ENCODE results near the gene MAP3K13.
"Not testable (repeated sequence)": the region's sequence is repeated elsewhere in the genome, so short reads cannot be mapped to it uniquely, and the experiment has no call there.

The MAP3K13 gene

DNA sequence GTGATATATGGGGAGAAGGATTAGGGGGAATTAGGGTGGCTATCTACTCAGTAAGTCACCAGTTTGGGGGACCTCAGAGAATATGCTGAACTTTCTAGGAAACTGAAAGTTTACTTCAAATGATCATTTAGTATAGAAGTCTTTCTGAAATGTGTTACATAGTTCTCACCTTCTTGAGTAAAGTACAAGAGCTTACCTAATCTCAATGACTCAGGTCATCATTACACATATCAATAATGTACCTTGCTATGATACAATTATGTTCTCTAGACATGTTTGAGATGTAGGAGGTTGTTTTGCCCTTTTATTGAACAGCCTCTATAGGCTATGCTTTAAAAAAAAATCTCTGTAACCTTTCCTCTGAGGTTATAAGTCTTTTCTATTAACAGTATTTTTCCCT lies 85.2 kb downstream of the MAP3K13 start:
- DNase-seq (ENCODE audit: low spot score): no peak

DNA sequence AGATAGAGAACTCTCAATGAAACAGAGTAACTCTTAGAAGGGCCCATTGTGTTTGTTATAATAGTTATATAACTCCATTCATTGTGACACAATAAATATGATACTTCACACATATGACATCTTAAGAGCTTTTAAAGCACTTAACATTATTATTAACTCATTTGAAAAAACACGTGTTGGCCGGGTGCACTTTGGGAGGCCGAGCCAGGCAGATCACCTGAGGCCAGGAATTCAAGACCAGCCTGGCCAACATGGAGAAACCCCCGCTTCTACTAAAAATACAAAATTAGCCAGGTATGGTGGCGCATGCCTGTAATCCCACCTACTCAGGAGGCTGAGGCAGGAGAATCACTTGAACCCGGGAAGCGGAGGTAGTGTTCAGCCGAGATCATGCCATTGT lies 88.5 kb downstream of the MAP3K13 start:
- DNase-seq (ENCODE audit: low spot score): not testable (repeated sequence)

DNA sequence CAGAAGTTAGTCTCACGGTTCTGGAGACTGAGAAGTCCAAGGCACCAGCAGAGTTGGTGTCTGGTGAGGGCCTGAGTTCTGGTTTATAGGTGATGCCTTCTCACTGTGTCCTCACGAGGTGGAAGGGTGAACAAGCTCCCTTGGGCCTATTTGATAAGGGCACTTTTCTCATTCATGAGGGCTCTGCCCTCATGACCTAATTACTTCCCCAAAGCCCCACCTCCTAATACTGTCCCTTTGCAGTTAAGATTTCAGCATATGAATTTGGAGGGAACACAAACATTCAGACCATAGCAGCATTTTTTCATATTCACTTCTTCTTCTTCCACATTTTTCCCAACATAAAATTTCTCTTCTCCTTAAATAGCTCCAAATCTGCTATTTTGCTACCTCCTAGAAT lies 94.4 kb downstream of the MAP3K13 start:
- no peak for DNase-seq (ENCODE audit: low spot score)

DNA sequence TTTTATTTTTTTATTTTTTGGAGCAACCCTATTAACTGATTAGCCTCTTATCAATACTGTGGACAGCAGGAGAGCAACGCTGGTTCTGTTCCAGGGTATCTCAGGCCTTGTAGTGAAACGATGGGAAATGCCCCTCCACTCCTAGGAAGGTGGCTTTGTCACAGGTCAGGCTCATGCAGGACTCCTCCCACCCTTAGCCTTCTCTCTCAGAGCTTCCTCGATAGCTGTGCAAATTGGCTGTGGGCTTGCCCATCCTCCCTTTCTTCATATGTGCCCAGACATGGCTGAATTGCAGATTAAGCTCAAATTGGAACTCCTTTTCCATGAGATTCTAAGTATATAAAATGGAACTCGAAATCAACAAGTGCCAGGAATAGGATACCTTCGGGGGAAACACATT lies 97.4 kb downstream of the MAP3K13 start:
- DNase-seq (ENCODE audit: low spot score): no peak

DNA sequence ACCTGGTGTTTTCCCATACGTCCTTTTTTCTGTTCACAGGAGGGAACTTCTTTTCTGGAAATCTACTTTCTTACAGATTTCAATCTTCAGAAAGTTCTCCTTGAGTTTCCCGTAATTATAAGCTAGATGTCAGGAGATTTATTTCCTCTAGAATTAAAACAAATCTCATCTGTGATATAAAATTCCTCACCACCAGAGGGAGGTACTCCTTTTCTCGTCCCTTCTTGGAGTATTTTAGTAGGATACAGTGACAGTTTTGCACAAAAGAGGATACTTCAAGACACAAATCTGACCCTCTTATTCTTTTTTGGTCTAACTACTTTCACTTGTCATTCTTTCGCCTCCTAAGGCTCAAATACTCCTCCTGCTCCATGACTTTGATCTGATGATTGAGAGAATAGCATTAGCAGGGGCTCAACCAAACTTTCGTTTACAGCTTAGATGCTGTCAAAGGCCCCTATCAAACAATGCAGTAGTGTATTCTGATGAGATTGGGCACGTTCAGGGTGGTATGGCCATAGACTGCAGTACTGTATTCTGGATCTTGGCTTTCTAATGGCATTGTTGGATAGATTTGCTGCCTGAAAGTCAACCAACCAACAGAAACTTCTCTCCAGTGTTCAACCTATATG lies 97.9 kb downstream of the MAP3K13 start:
- DNase-seq (ENCODE audit: low spot score): peak; percentile 9

DNA sequence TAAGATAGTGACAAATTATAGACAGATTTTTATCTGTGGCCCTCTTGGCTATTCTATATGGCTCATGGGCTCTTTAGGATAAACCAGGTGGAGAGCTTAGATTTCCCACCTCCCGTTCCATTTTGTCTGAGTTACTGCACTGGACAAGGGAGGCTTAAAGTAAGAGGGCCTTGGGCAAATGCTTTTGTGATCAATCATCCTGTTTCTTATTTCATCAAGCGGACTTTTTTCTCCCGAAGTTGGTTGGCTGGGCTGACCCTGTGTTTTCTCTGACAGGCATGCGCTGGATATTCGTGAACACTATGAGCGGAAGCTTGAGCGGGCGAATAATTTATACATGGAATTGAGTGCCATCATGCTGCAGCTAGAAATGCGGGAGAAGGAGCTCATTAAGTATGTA lies 102.5 kb downstream of the MAP3K13 start:
- DNase-seq (ENCODE audit: low spot score): no peak

DNA sequence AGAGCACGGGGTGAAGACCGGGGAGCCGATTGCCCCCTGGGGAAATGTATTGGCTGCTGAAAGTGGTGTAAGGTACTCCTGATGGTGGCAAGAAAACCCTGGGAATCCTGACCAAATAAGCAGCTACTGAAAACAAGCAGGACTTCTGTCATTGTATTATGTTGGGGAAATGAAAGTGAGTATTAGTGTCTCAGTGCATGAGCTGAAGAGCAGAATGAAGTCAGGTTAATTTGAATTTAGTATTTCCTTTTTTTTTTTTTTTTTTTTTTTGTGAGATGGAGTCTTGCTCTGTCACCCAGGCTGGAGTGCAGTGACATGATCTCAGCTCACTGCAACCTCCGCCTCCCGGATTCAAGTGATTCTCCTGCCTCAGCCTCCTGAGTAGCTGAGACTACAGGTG lies 103.2 kb downstream of the MAP3K13 start:
- not testable (repeated sequence) for DNase-seq (ENCODE audit: low spot score)

DNA sequence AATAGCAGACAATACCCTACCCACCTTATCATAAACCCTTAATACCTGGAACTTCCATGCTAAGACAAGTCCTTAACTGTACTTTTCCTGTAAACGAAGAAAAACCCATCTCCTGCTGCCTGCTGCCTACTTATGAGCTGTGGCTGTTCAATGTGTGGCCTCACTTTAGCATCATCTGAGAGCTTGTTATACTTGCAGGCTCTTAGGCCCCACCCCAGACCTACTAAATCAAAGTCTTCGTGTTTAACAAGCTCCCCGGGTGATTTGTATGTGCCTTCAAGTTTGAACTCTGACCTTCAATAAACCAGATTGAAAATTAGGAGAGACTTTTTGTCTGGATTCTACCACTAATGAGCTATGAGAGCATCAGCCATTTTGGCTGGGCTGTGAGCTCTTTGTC lies 106.6 kb downstream of the MAP3K13 start:
- no peak for DNase-seq (ENCODE audit: low spot score)

DNA sequence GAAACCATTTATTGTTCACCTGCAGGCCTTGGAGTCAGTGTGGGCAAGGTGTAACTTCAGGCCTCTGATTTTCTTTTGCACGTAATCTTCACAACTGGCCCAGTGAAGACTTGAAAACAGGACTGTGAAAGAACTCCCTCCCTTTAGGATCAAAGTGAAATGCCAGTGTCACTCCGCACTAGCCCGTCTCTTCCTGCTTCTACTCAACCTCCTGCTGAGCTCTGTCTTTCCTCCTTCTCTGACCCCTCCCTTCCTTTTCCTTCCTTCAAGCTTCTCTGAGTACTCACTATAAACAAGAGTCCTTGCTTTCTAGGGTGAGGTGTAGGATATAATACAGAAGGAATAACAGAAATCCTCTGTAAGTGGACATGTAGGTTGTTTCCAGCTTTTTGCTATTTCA lies 107.4 kb downstream of the MAP3K13 start:
- DNase-seq (ENCODE audit: low spot score): no peak

DNA sequence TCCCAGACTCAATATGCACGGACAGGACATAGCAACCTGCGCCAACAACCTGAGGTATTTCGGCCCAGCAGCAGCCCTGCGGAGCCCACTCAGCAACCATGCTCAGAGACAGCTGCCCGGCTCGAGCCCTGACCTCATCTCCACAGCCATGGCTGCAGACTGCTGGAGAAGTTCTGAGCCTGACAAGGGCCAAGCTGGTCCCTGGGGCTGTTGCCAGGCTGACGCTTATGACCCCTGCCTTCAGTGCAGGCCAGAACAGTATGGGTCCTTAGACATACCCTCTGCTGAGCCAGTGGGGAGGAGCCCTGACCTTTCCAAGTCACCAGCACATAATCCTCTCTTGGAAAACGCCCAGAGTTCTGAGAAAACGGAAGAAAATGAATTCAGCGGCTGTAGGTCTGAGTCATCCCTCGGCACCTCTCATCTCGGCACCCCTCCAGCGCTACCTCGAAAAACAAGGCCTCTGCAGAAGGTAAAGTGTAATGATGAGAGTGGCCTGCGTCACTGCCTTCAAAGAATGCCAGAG lies 110.4 kb downstream of the MAP3K13 start:
- DNase-seq (ENCODE audit: low spot score): no peak

DNA sequence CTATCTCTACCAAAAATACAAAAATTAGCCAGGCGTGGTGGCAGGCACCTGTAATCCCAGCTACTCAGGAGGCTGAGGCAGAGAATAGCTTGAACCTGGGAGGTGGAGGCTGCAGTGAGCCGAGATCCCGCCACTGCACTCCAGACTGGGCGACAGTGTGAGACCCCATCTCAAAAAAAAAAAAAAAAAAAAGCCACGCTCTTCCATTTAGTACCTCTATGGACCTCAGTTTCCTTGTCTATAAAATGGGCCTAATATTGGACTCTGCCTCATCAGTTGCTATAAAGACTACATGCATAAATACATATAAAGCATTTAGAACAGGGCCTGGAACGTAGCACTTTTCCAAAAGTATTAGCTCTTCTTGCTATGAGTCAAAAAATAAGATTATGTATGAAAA lies 112.0 kb downstream of the MAP3K13 start:
- not testable (repeated sequence) for DNase-seq (ENCODE audit: low spot score)

DNA sequence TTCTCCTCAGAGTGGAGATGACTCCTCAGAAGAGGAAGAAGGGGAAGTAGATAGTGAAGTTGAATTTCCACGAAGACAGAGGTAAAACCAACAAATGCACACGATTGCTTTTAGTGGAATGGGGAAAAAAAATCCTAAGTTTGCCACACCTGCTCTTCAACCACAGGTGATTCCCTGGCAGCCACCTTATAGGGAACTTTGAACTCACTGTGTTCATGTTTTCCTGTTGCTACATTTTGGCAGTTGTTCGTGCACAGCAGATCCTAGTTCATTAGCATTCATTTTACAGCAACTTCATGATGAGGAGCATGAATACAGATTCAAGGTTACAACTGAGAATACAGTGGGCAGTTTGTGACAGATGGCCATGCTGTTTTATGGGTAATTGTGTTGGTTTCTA lies 114.4 kb downstream of the MAP3K13 start:
- DNase-seq (ENCODE audit: low spot score): no peak

DNA sequence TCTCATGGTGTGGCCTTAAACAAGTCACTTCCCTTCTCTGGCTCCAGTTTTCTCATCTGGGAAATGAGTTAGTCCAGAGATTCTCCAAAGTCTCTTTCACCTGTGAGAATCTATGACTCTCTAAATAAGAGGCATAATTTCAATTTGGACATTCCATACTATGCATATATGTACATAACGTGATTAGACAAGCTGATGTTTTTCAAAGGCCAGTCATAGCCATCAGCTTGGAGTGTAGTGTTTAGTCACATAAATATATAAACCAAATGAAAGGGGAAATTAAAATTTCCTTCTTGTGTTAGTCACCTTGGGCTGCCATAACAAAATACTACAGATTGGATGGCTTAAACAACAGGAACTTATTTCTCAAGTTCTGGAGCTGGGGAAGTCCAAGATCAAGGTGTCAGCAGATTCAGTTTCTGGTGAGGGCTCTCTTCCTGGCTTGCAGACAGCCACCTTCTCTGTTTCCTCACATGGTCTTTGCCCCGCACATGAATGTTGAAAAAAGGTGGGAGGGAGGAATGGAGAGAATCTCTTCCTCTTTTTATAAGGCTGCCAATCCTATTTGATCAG lies 116.5 kb downstream of the MAP3K13 start:
- no peak for DNase-seq (ENCODE audit: low spot score)

DNA sequence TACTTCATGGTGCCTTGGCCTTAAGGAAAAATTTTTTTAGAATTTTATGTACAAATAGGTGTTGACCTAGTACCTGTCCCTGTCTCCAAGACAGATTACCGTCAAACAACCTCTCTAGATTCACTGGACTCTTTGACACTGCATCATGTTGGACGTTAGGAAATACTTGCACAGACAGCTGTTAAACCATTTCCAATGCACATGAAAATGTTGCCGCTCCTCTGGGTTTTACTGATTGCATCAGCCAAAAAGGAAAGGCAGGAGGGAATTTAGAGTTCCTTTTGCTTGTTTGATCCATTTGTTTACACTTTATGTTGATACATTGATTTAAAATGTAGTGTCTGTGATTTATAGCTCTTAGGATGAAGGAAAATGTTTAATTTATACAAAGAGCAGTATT lies 121.4 kb downstream of the MAP3K13 start:
- no peak for DNase-seq (ENCODE audit: low spot score)

DNA sequence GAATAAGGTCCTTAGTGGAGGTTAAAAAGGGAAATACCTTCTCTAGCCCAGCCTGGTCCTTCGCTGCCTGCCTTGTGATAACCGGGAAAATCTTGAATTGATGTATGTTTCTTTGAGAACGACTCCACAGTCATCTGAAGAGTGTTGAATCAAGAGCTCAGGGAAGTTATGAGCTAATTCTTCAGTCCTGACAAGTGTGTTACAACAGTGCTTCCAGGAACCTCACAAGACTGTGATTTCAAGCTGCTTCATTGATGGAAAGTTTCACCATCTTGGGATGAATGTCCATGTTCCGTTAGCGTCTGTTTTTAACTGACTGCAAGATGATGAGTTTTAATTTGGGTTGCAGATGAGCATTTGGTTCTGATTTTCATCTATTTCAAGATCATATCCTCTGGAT lies 123.5 kb downstream of the MAP3K13 start:
- no peak for DNase-seq (ENCODE audit: low spot score)

DNA sequence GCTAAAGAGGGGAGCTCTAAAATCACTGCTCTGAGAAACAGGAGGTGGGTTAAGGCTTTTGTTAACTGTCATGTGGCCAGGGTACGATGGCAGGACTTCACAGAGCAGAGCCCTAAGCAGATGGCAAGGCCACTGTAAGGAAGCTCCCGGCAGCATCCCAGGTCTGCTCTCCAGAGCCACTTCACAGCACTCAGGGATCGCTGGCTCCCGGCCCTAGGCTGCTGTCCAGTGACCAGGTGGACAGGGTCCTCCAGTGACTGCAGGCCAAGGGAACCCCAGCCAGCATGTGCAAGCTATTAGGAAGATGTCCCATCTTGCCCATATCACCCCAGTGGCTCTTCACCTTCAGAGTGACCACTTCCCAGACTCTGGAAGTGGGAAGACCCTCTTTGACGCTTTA lies 125.5 kb downstream of the MAP3K13 start:
- DNase-seq (ENCODE audit: low spot score): no peak

DNA sequence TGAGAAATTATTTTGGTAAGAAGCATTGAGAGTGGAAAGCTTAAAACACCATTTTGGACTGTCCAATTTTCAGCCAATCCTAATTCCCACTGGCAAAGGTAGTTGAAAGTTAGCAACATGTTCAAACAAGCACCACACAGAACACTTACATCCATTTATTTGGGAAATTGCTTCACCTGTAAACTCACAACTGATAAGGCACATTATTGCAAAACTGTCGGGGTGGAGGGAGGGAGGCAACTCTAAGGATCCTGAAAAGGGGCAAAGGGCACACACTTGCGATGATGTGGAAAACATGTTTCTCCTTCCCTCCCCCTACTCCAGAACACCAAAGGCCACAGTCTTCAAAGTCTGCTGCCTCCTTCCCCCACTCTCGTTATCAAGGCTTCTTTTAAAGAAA lies 126.5 kb downstream of the MAP3K13 start:
- peak; percentile 50 for DNase-seq (ENCODE audit: low spot score)

DNA sequence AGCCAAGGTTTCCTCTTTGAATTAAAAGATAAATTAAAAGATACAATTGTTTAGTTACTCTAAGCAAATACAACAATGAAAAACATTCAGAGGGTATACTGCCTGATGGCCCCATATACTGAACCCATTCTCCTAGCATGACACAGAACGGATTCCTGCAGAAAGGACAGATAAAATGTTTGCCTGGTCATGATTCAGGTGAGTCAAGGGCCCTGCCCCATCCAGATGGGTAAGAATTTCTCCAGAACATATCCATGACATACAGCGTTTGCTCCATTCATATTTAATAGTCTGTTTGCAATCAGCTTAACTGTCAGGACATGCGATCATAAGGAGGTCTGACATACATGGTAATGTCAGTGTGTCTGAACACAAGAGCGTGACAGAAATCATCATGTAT lies 127.3 kb downstream of the MAP3K13 start:
- no peak for DNase-seq (ENCODE audit: low spot score)

DNA sequence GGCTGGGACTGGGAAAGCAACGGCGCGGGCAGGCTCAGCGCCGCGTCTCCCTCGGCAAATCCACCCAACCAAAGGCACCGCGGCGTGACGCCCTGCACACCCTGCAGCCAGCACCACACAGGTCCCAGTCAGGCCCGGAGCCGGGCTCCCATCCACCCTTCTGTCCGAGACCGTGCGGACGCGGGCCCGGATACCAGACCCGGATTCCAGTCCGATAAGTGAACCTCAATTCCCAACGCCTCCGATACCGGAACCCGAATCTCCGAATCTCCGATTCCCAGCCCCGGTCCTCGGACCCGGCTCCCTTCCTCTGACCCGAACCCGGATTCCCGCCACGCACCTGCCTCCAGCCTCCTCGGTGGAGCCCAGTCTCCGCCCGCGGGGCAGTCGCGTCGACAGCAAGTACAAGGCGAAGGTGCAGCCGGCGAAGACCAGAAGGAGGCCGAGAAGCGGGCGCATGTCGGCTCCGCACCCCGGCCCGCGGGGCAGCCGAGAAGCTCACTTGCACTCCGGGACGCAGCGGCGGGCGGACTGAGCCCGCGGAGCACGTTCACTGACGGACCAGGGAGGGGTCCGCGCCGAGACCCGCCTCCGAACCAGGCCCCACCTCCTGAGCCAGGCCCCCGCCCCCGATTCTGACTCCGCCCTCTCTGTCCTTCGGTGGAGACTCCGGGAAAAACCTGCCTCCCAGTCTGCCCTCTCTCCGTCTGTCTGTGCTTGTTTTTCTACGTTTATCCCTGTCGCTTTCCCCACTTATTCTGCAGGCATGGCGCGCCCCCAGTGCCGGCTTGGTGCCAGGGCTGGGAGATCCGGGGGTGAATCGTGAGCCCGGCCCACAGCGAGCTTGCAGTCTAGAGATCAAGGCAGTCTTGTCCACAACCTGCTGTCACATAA lies 135.8 kb downstream of the MAP3K13 start, which contains the start of gene TMEM41A:
TMEM41A (minus strand) TSS at position 533 of the 894 bp plus-strand sequence; CDS start at position 459, 74 bp downstream.
- DNase-seq (ENCODE audit: low spot score): peak; percentile 90

DNA sequence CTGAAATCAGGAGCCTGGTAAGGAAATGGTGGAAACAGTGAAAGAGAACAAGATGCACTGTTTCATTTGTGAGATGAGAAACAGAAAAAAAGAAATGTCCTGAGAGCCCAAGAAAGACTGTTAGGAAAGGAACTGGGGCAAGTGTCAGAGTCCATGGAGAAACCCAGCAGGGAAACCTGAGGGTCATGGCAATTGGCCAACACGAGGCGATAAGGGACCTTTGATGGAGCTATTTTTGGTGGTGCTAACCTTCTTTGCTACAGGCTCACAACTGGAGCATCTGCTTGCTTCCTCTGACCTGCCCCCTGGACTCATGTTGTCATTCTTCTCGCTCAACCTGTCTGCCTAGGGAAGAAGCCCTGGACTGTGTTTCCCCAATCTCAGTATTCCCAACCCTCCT lies 140.1 kb downstream of the MAP3K13 start:
- DNase-seq (ENCODE audit: low spot score): peak; percentile 58

DNA sequence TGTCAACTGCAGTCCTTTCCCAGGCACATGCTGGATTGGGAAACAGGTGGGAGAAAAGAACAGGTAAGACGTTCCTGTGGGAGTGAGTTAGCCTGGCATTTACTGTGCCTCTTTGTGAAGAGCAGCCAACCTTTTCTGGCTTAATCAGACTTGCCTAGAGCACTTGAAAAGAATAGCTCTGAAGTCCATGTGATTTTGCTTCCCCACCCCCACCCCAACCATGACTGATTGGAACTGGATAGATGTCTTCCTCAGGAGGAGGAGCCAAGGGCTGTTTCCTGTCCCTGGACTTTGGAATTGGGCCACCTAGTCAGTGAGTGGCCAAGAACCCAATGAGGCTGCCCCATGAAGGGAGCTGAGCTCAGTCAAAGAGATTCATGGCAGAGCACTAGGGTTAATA lies 140.6 kb downstream of the MAP3K13 start:
- DNase-seq (ENCODE audit: low spot score): peak; percentile 18

DNA sequence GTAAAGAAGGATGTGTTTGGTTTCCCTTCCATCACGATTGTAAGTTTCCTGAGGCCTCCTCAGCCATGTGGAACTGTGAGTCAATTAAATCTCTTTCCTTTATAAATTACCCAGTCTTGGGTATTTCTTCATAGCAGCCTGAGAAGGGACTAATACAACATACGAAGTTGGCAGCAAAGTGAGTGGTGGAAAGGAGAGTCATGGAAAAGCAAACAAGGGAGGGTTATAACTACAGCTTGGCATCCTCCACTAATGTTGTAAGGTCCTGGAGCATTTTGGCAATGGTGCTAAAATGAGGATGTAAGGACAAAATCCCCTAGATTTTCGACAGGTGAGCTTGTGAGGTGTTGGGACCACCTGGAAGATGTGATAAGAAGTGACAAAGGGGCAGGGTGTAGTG lies 141.7 kb downstream of the MAP3K13 start:
- no peak for DNase-seq (ENCODE audit: low spot score)

DNA sequence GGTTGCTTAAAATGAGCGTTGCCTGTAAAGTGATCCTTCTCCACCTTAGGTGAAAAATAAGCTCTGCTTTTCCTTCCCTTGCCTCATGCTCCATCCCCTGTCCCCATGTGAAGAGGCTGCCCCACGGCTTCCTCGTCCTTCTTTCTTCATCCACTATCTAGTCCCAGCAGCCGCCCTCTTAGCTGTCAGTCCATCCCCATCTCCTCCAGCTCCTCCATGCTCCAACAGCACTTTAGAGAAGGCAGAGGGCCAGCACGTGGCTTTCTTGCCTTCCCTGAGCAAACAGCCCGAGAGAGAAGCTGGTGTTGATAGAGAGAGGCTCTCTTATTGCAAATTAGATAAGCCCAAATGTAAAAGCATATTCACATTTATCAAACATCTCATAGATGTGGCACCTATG lies 144.9 kb downstream of the MAP3K13 start:
- no peak for DNase-seq (ENCODE audit: low spot score)
